Measurements from ENCODE around the gene EVI2B.
"Not testable (repeated sequence)": the region's sequence is repeated elsewhere in the genome, so short reads cannot be mapped to it uniquely, and the experiment has no call there.

DNA sequence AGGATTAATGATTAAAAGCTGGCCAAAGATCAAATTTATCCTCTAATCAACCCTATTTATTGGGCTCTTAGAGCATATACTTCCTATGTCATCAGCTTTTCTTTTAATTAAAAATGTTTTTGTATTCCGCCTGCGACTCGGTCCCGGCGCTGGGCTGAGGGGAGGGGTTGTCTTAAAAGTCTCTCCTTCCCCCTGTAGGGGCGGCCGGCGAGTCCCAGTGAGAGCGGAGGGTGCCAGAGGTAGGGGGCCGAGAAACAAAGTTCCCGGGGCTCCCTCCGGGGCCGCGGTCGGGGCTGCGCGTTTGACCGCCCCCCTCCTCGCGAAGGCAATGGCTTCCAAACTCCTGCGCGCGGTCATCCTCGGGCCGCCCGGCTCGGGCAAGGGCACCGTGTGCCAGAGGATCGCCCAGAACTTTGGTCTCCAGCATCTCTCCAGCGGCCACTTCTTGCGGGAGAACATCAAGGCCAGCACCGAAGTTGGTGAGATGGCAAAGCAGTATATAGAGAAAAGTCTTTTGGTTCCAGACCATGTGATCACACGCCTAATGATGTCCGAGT lies 31.4 kb upstream of the EVI2B start:
- TF ChIP-seq POLR2A, CTCF (IDR thresholded peaks at IDR 0.05): not testable (repeated sequence)

Data from ovary (tissue), 3 donors.